K562 (cell line): ENCODE results near the gene ZC3H18.

Experiments
- CTCF ChIP-seq, 3 experiments: IDR thresholded peaks in 2 of 3; conservative IDR thresholded peaks in 1 of 3; 2 replicates each; pipeline ENCODE4 v1.5.1; 2011 to 2012; ENCODE audit warnings: low read length in 3 of 3, mild to moderate bottlenecking in 3 of 3, control low read depth in 2 of 3, improper control_type of control experiment in 1 of 3, inconsistent platforms in 1 of 3, low read depth in 1 of 3, mixed read lengths in 1 of 3, moderate library complexity in 1 of 3; ENCODE audit not compliant: insufficient read depth in 2 of 3
- E2F6 ChIP-seq, 2 experiments: IDR thresholded peaks; 2 replicates each; pipeline ENCODE4 v1.6.1; 2011; ENCODE audit warnings: borderline replicate concordance in 1 of 2, control low read depth in 1 of 2, low read depth in 1 of 2, low read length in 1 of 2, mild to moderate bottlenecking in 1 of 2, mixed read lengths in 1 of 2, moderate library complexity in 1 of 2; ENCODE audit not compliant: insufficient read depth in 1 of 2, insufficient read length in 1 of 2, poor library complexity in 1 of 2, severe bottlenecking in 1 of 2; ENCODE audit errors: extremely low read depth in 1 of 2
- ETS1 ChIP-seq: conservative IDR thresholded peaks from 2 replicates; pipeline ENCODE4 v1.6.1; 2011; ENCODE audit warnings: low read depth, mild to moderate bottlenecking, low read length; ENCODE audit not compliant: control insufficient read depth
- REST ChIP-seq, 2 experiments: fragments of 450-650 bp; formaldehyde crosslinking in 1 of 2; IDR thresholded peaks; 2 replicates each; pipeline versions ENCODE4 v1.4.0 to v1.6.1; 2014 to 2020; ENCODE audit warnings: mild to moderate bottlenecking in 2 of 2, borderline replicate concordance in 1 of 2, low read depth in 1 of 2
- RNF2 ChIP-seq: sonication (generic); IDR thresholded peaks from 2 replicates; pipeline ENCODE4 v1.6.1; 2016
- SMAD3 ChIP-seq: fragments of 450-650 bp; formaldehyde crosslinking; conservative IDR thresholded peaks from 2 replicates; pipeline ENCODE4 v1.4.0; 2020; ENCODE audit warnings: mild to moderate bottlenecking
- SMARCC2 ChIP-seq: fragments of 450-650 bp; IDR thresholded peaks from 2 replicates; pipeline ENCODE4 v1.6.1; 2017; ENCODE audit warnings: antibody characterized with exemption, moderate library complexity, mild to moderate bottlenecking, low read depth
- SMC3 ChIP-seq: conservative IDR thresholded peaks from 2 replicates; pipeline ENCODE4 v1.6.1; 2011; ENCODE audit warnings: low read depth, low read length, improper control_type of control experiment; ENCODE audit not compliant: insufficient read depth
- SPI1 ChIP-seq: IDR thresholded peaks from 2 replicates; pipeline ENCODE4 v1.6.1; 2011; ENCODE audit warnings: low read depth, low read length, control low read depth, borderline replicate concordance
- TCF7 ChIP-seq: sonication (generic); IDR thresholded peaks from 2 replicates; pipeline ENCODE4 v1.6.1; 2016; ENCODE audit warnings: antibody characterized with exemption, borderline replicate concordance
- ZBTB17 ChIP-seq: fragments of 450-650 bp; formaldehyde crosslinking; IDR thresholded peaks from 2 replicates; pipeline ENCODE4 v1.4.0; 2020; ENCODE audit warnings: mild to moderate bottlenecking
- ZFP30 ChIP-seq: fragments of 250-450 bp; sonication (Bioruptor Pico); IDR thresholded peaks from 2 replicates; pipeline ENCODE4 v1.8.0; 2022; ENCODE audit warnings: moderate library complexity, mild to moderate bottlenecking, inconsistent platforms, borderline replicate concordance
- ZNF263 ChIP-seq: sonication (generic); formaldehyde crosslinking; IDR thresholded peaks from 2 replicates; pipeline ENCODE4 v1.8.0; 2022; ENCODE audit warnings: mild to moderate bottlenecking, missing genetic modification reagents, borderline replicate concordance

GRCh38 chr16:88524274-88524972, 45.8 kb upstream of the ZC3H18 start:
- TF ChIP-seq SMAD3 (CRISPR knock-in tag) (no peak), ETS1 (no peak), SMC3 (no peak), SMARCC2 (no peak), CTCF (IDR thresholded peaks at IDR 0.05 in 2 of 3, conservative IDR thresholded peaks at IDR 0.05 in 1 of 3; ENCODE audit: insufficient read depth in 2 of 3, low read depth in 1 of 3, low read length in 3 of 3) (no peak), TCF7 (no peak), ZBTB17 (no peak), REST (IDR thresholded peaks at IDR 0.05; ENCODE audit: borderline replicate concordance) (no peak), REST (CRISPR knock-in tag; IDR thresholded peaks at IDR 0.05; ENCODE audit: low read depth) (no peak), ZNF263 (CRISPR knock-in tag) (no peak), ZFP30 (CRISPR knock-in tag) (no peak), E2F6 (IDR thresholded peaks at IDR 0.05; ENCODE audit: borderline replicate concordance in 1 of 2, extremely low read depth in 1 of 2, insufficient read depth in 1 of 2, insufficient read length in 1 of 2, low read depth in 1 of 2, low read length in 1 of 2, poor library complexity in 1 of 2, severe bottlenecking in 1 of 2) (no peak), SPI1 (no peak), RNF2 (no peak)
